GM19351 (cell line): Measurements from ENCODE around the gene ENO3.
A peak's percentile ranks its signal among the peaks of the same experiment; 100 is the strongest.

ENCODE experiments used
- ATAC-seq: cut with Tn5 transposase; IDR thresholded peaks from one replicate; pipeline ENCODE4 v1.9.1; 2021; ENCODE audit warnings: mild to moderate bottlenecking, moderate library complexity; ENCODE audit not compliant: unreplicated experiment

The ENO3 gene

DNA sequence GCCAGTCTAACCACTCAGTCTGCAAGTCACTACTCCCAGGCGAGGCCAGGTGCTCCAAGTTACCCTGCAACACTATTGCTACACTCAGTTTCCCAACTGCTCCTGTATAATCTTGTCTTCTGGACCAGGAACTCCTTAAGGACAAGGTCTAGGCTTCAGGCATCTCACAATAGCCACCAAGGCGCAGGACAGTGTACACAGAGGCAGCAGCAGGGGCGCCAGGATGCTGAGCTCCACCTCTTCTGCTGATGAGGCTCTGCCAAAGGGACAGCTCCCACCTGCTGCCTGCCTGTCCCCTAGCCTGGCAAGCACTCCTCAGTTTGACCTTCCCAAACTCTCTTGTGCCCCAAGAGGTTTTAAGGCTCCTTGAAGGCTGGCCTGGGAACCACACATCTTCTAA, 14.5 kb upstream of the ENO3 start:
- no peak for ATAC-seq

DNA sequence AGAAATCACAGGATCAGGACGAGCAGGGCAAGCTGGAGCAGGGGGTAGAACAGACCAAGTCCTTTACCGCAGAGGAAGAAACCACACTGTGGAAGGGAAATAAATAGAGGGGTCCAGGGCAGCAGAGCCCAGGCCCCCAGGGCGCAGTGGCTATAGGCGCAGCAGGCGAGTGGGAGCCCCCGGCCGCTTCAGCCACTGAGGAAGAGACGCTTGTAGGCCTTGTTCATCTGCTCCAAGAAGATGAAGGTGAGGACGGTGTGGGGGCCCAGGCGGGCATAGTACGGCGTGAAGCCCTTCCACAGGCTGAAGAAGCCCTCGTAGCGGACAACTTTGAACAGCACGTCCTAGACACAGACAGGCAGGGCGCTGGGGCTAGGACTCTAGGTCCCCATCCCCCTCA, 13.4 kb upstream of the ENO3 start:
- no peak for ATAC-seq

DNA sequence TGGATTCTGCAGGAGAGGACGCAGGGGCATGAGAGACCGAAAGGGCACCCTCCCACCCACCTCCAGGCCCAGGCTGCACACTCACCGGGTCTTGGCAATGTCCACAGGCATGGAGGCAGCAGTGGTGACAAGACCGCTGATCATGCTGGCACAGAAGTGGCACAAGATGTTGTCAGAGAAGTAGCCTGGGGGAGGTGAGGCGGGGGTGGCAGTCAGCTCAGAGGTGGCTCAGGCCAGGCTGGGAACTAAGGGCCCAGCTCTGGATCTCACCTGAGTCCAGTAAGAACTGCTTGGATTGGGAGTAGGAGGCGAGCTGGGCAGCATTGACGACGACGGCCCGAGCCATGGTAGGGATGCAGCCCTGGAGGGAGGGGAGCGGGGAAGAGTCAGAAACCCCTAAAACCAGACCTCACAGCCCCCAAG, 12.8 kb upstream of the ENO3 start:
- ATAC-seq, result no peak

DNA sequence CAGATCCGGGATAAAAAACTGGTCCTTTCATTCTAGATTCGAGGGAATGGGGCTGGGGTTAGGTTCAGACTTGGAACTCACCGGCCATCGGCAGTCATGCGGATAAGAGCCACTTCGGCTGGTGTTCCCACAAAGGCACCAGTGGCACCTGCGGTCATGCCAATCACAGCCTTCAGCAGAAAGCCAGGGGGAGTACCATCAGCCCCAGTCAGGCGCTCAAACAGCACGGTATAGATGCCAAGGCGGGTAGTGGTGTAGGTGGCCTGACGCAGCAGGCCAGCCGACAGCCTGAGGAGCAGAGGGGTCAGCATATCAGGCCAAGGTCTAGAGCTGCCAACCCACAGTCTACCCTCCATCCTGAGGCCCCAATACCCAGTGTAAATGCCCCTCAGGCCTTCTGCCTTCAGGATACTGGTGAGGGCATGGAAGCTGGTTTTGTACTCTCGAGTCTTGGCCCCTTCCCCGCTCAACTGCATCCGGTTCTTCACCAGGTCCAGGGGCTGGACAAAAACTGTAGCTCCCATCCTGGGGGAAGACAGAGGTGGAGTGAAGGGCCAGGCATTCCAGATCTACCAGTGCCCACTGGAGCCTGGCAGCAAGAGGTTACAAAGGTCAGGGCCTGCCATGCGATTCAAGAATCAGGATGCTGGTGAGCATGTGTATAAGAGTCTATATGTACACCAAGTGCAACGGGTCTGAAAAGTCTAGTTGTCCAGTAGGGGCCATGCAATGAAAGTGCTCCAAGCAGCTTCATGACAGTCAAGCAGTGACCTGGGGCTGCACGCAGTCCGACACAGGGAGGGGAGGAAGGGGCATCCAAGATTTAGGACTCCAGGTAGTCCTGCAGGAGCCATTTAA, 12.0 kb upstream of the ENO3 start:
- ATAC-seq, result no peak

DNA sequence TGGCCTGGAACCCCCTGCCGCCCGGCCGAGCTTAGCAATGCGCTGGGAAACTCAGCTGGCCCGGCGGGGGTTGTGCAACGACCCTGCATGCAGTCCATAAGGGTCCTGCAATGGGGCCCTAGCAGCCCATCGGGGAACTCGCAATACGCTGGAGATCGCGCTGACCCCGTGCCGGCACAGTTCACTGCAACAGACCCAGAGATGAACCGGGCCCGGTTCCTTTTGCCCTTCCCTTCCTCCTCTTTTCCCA, 11.4 kb upstream of the ENO3 start:
- peak; percentile 2 for ATAC-seq

DNA sequence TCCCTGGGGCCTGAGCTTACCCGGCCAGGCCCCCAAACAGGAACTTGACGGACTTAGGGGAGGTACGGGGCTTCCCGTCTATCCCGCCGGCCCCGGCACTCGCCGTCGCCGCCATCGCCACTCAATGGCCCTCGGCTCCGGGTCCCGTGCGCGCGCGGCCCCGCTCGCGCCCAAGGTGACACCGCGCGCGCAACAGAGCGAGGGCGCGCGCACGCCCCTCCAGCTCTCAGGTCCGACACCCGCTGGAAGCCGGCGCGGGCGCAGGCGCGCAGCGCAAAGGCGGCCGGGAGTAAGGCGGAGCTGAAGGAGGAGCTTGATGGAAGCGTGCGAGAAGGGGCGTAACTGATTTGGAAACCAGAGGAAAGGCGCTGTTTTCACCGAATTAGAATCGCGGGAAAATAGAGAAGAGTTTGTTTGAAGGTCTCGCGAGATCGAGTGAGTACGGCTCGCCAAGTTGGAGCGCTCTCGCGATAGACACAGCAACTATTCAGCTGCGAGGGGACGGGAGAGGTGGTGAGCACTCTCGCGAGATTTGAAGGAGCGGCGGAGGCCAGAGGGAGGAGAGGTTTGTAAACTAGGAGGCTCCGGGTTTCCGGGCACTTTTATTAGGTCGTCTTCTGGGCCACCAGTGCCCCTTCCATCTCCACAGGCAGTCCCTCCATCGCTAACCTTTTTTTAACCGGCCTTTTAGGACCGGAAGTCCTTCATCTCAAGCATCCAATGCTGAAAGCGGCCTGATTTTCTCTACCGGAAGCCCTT, 10.9 kb upstream of the ENO3 start, which contains the start of the genes RNF167 and SLC25A11:
Gene RNF167 (plus strand): TSS at position 473 of the 759 bp plus-strand sequence. CDS start 642 bp downstream, outside the sequence.
Gene SLC25A11 (minus strand): TSS at position 251 of the 759 bp plus-strand sequence. CDS start 136 bp downstream, at position 115.
- peak; percentile 79 for ATAC-seq

DNA sequence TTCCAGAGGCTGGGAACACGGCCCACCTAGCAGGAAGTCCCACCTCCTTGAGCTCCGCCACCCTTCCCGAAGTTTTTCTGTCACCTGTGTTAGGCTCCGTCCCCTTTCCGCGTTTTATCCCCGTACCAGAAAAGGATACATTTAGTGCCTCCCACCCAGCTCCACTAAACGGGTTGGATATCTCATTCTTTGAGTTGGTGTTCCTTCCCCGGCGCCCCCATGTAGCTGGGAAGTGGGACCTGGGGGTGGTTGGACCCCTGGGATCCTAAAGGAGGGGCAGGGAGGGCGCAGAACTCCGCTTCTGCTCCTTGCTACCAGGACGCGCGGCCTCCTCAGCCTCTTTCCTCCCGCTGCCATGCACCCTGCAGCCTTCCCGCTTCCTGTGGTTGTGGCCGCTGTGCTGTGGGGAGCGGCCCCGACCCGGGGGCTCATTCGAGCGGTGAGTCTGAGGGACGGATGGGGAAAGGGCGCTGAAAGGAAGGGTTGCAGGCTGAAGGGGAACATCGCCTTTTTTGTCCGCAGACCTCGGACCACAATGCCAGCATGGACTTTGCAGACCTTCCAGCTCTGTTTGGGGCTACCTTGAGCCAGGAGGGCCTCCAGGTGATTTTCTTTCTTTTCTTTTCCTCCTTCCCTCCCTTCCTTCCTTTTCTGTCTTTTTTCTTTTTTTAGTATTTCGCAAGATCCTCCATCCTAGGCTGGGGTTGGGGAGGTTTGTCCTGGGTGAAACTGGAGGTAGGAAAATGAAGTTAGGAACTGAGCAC, 10.2 kb upstream of the ENO3 start:
- no peak for ATAC-seq

DNA sequence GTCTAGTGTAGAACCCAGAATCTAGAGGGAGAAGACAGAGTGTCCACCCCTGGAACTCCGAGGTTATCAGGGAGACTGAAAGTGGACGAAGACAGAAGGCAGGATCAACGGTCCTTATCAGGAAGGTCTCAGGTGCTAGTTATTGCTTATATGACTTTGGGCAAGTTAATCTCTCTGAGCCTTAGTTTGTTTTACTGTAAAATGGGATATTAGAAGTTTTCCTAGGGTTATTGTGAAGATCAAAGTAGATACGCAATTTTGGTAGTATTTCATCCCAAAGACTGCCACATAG, 9.7 kb upstream of the ENO3 start:
- ATAC-seq, result no peak

DNA sequence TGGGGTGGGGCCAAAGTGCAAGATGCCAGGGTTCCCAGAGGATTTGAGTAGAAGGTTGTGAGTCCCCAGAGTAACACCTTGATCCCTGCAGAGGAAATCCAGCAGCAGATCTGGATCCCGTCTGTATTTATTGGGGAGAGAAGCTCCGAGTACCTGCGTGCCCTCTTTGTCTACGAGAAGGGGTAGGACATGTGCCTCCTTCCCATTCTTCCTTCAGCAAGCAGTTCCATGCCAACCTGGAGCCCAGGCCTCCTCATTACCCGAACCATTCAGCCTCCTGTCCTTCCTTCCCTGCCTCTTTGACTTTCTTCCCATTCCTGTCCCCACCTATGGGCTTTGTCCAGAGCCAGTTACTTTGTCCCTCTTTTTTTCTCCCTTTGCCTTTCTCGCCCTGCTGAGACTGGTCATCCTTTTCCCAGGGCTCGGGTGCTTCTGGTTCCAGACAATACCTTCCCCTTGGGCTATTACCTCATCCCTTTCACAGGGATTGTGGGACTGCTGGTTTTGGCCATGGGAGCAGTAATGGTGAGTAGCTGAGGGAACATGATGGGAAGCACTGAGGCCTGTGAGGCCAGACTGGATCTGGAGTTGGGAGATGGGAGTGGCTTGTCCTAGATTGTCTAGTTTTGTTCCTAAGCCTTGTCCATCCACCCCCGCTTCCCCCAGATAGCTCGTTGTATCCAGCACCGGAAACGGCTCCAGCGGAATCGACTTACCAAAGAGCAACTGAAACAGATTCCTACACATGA, 8.0 kb upstream of the ENO3 start:
- no peak for ATAC-seq

DNA sequence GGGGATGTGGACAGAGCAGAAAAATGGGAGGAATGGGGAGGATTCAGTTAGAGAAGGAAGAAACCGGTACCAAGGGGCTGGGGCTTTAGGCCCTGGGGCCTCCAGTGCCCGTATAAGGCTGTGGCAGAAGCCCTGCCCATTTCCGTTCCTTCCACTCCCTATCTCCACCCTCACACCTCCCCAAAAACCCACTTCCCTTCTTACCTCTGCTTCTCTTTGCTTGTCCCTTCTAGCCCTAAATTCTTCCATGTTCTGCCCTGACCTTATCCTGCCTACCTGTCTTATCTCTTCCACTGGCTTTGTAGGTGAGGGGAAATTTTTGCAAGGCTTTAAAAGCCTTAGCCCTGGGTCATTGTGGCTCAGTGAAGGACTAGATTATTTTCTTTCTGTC, 6.8 kb upstream of the ENO3 start:
- no peak for ATAC-seq

DNA sequence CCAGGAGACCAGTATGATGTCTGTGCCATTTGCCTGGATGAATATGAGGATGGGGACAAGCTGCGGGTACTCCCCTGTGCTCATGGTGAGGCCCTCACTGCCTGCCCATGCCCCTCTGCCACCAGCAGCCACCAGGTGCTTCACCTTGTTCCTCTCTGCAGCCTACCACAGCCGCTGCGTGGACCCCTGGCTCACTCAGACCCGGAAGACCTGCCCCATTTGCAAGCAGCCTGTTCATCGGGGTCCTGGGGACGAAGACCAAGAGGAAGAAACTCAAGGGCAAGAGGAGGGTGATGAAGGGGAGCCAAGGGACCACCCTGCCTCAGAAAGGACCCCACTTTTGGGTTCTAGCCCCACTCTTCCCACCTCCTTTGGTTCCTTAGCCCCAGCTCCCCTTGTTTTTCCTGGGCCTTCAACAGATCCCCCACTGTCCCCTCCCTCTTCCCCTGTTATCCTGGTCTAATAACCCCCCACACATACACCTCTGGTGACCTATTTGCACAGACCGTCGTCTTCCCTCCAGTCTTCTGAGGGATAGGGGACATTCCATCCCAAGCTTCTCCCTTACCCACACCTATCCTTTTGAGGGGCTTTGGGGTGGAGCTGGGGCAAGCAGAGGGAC, 6.3 kb upstream of the ENO3 start:
- no peak for ATAC-seq

DNA sequence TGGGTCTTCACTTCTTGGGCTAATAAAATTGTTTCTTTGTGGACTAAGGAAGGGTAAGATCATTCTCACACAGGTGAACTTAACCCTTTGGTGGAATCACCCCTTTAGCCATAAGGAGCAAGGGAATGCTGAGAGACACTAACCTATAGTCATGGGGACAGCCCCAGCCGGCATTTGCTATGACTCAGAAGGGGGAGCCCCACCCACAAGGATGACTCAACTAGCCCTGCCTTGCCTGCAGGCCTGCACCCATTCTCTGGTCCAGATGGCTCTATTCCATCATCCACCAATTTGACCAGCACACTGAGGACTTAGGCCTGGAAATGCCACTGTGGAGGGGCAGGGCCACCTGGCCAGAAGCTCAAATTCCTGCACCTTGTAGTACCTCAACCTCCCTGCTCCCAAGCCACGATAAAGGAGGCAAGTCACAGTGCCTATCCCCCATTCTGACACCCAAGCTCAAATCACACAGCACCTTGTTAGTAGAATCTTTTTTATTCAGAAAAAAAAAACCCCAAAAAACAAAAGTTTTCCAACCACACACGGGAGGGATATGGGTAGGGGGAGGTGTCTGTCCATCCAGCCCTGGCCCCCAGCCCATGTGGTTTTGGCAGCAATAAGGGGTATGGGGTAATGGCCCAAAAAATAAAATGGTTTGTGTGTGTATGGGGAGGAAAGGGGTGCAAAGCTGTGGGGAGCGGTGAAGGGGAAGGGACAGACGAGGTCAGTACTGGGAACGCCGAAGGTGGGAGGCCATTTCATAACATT, 5.6 kb upstream of the ENO3 start:
- no peak for ATAC-seq

DNA sequence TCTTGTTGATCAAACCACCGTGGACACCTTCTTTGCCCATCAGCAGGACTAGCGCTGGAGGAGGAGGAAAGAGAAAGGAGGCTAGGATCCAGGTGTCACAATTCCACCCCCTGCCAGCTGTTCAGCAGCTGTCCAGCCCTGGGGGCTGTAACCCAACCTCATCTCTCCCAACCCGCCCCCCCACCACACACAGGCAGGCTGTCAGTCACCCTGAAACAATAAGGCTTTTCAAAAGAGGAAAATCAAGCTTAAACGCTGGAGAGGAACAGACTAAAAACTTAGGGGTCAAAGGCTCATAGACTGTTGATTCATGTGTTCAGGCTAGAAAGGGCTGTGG, 5.0 kb upstream of the ENO3 start:
- no peak for ATAC-seq

DNA sequence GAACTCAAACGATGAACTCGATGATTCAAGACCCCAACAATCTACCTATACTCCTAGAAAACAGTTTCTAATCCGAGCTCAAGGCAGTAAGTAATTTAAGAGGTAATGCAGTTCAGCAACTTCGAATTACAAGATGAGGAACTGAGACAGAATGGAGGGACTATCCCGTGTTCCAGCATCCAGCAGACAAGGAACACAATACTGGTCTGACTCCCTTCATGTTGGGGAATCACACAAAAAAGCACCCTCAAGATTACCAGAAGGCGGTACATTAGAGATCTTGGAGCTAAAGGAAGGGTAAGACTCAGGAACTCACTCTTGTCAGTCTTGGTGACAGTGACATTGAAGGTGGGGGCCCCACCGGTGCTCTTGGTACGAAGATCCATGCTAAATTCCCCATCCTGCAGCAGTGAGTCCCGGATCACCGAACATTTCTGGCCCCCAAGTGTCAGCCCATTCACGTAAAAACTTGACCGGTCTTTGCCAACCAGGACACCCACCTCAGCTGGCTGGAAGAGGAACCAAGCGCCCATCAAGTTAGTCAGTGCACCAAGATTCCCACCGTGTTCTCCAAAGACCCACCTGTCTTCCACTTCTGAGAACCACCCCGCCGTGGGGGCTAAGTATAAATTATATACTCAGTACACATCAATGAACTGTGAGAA, 4.5 kb upstream of the ENO3 start:
- ATAC-seq, result no peak

DNA sequence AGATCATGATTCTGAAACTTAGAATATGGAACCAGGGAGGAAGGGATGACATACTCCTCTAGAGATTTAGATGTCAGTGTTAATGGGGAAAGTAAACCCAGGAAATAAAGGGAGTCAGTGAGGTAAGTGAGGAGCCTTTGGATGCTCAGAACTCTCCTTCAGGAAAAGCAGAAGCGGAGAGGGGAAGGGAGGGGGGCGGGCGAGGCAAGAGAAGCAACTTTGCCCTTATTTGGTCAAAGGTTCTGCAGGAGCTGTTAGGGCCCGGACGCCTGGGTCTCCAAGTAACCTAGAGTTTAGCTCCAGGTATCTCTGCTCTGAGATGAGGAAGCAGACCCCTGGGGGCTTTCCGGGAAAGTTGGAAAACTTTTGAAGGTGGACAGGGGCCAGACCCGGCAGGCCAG, 3.9 kb upstream of the ENO3 start:
- ATAC-seq, result no peak

DNA sequence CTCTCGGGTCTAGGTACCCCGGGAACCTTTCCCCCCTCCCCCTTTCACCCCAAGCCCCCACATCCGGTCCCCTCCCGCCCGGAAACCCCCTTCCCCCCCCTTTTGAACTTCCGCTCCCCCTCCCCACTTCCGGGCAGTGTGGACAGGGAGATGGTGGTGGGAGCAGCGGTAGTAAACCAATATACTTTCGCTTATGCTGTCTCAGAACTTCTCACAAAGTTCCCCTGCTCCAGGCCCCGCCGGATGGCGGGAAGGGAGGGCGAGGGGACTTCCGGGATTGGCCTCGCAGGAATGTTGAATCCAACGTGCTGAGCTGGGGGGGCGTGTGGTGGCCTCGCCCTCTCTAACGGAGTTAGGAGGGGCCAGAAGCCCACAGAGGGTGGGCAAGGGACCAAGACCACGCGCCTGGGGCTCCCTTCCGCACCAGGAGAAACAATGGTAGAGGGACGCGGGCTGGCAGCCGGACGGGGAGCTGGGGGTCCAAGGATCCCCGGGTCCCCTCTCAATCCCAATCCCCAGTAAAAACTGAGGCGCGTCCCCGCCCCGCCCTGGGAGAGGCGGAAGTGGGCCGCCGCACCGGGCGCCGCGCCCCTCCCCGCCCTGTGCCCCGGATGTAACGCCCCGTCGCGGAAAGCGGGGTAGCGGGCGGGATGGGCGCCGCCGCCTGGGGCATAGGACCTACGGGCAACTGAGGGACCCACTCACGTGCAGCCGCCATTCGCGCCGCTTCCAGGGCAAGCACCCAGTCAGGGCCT, 3.3 kb upstream of the ENO3 start:
- ATAC-seq, result no peak

DNA sequence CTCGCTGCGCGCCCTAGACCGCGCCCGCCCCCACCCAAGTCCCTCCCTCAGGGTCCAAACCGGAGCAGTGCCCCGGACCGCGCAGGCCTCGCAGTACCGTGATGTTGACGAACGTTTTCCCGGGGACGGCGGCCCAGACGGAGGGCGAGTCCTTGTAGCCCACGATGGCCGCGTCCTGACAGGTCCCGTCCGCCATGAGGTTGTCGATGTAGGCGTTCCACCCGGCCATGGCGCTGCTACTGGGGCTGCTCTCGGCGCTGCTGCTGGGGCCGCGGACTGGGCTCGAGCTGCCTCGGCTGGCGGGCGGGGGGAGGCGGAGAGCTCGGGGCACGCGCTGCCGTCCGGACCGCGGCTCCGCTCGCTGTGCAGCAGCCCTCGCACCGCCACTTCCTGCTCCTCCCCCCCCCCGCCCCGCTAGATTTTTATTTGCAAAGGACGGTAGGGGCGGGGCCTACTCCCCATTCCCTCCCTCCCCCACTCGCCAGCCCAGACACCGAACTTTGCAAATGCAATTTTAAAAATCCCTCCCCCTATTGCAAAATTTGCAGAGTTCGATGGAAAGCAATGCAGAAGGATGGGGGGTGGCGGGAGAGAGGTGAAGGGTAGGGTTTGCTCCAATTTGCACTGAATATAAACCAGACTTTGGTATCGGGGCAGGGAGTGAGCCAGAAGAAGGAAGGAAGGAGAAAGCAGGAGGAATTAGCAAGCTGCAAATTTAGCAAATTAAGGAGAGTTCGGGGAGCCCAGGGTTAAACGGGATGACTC, 2.6 kb upstream of the ENO3 start, which contains the start of gene PFN1:
Gene PFN1 (minus strand): TSS at position 365 of the 765 bp plus-strand sequence. CDS start 136 bp downstream, at position 229.
- no peak for ATAC-seq

DNA sequence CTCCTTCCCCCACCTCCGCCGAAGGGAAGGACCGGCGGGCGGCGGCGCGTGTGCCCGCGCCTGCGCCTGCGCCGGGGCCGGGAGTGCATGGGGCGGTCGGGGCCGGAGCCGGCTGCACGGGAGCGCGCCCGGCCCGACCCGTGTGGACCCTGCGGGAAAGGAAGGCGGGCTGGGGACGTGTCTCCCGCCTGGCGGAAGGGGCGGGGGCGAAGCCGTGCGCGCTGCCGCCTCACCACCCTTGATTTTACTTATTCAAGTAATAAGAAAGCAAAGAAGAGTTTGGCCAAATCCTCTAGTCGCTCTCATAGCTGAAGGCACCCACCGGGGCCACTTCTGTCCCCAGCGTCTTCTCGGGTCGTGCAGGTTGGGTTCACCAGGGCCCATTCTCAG, 2.0 kb upstream of the ENO3 start:
- ATAC-seq, result peak; percentile 30
